ENCODE data around the gene CFAP210.
"Not testable (repeated sequence)": the region's sequence is repeated elsewhere in the genome, so short reads cannot be mapped to it uniquely, and the experiment has no call there.

The CFAP210 gene

GRCh38 chr2:169702996-169703395 is 8.8 kb upstream of the CFAP210 start:
- Histone ChIP-seq H4K20me1 (ENCODE audit: insufficient read depth, low read length) (no peaks in the 10 kb centered on the region), H3K4me2 (ENCODE audit: low read length) (no peak overlapping the region), H3K9me3 (ENCODE audit: insufficient read depth, low read length) (no peaks in the 10 kb centered on the region), H3K9ac (ENCODE audit: low read length) (no peak overlapping the region), H3K36me3 (replicated peaks; ENCODE audit: low read depth, low read length) (peaks cover 3% of the 10 kb centered on the region), H3K4me3 (ENCODE audit: low read length) (no peak overlapping the region), H2AFZ (ENCODE audit: low read depth, low read length) (no peak overlapping the region), H3K27me3 (ENCODE audit: low read depth, low read length) (no peaks in the 10 kb centered on the region), H3K79me2 (ENCODE audit: low read length) (no peaks in the 10 kb centered on the region), H3K4me1 (ENCODE audit: low read length) (no peaks in the 10 kb centered on the region), H3K27ac (ENCODE audit: low read length) (no peak overlapping the region)
- no peak for TF ChIP-seq CTCF (IDR thresholded peaks at IDR 0.05; ENCODE audit: low read depth, low read length)
- no peak for TF ChIP-seq EZH2phosphoT487 (IDR thresholded peaks at IDR 0.05; ENCODE audit: low read depth)

GRCh38 chr2:169699173-169699572 is 5.0 kb upstream of the CFAP210 start:
- H4K20me1 ChIP-seq (ENCODE audit: insufficient read depth, low read length); H3K4me2 ChIP-seq (ENCODE audit: low read length); H3K9ac ChIP-seq (ENCODE audit: low read length); H3K4me1 ChIP-seq (ENCODE audit: low read length); H2AFZ ChIP-seq (ENCODE audit: low read depth, low read length); H3K27ac ChIP-seq (ENCODE audit: low read length); H3K79me2 ChIP-seq (ENCODE audit: low read length); H3K9me3 ChIP-seq (ENCODE audit: insufficient read depth, low read length); H3K27me3 ChIP-seq (ENCODE audit: low read depth, low read length); H3K4me3 ChIP-seq (ENCODE audit: low read length): not testable (repeated sequence)
- peaks cover 13% of the 10 kb centered on the region for H3K36me3 ChIP-seq (replicated peaks; ENCODE audit: low read depth, low read length)

- Histone ChIP-seq H3K36me3 (replicated peaks; ENCODE audit: low read depth, low read length) (peaks cover 11% of the 10 kb centered on the region), H3K27ac (ENCODE audit: low read length) (no peak overlapping the region), H2AFZ (ENCODE audit: low read depth, low read length) (no peak overlapping the region), H3K4me1 (ENCODE audit: low read length) (peaks cover 12% of the 10 kb centered on the region), H3K4me3 (ENCODE audit: low read length) (no peak overlapping the region), H3K79me2 (ENCODE audit: low read length) (0 out of 2 replicates have a peak, but pooled peaks cover 5% of the 10 kb centered on the region), H3K27me3 (ENCODE audit: low read depth, low read length) (no peaks in the 10 kb centered on the region), H4K20me1 (ENCODE audit: insufficient read depth, low read length) (no peaks in the 10 kb centered on the region), H3K9me3 (ENCODE audit: insufficient read depth, low read length) (no peaks in the 10 kb centered on the region; the same call in 1 of the 2 replicates), H3K4me2 (ENCODE audit: low read length) (no peak overlapping the region), H3K9ac (ENCODE audit: low read length) (no peak overlapping the region)
- TF ChIP-seq EZH2phosphoT487 (IDR thresholded peaks at IDR 0.05; ENCODE audit: low read depth), result no peak
Measured at GRCh38 chr2:169696381-169696780, 2.2 kb upstream of the CFAP210 start.

GRCh38 chr2:169694894-169695260 is 672 bp upstream of the CFAP210 start:
- Histone ChIP-seq H3K79me2 (ENCODE audit: low read length) (0 out of 2 replicates have a peak, but pooled peaks cover 5% of the 10 kb centered on the region), H3K4me2 (ENCODE audit: low read length) (peak overlapping the region; percentile 86), H3K27ac (ENCODE audit: low read length) (peak overlapping the region; percentile 42; the same call in 1 of the 2 replicates), H3K4me3 (ENCODE audit: low read length) (peak overlapping the region; percentile 91), H4K20me1 (ENCODE audit: insufficient read depth, low read length) (no peaks in the 10 kb centered on the region), H3K27me3 (ENCODE audit: low read depth, low read length) (no peaks in the 10 kb centered on the region), H2AFZ (ENCODE audit: low read depth, low read length) (peak overlapping the region; percentile 99), H3K9me3 (ENCODE audit: insufficient read depth, low read length) (peaks cover 5% of the 10 kb centered on the region), H3K36me3 (replicated peaks; ENCODE audit: low read depth, low read length) (peaks cover 11% of the 10 kb centered on the region), H3K4me1 (ENCODE audit: low read length) (peaks cover 12% of the 10 kb centered on the region), H3K9ac (ENCODE audit: low read length) (peak overlapping the region; percentile 76)
- no peak for TF ChIP-seq CTCF (IDR thresholded peaks at IDR 0.05; ENCODE audit: low read depth, low read length)
- no peak for TF ChIP-seq EZH2phosphoT487 (IDR thresholded peaks at IDR 0.05; ENCODE audit: low read depth)

GRCh38 chr2:169693360-169693759 is 845 bp downstream of the CFAP210 start:
- Histone ChIP-seq H3K9ac (ENCODE audit: low read length) (peak overlapping the region; percentile 39; the same call in 1 of the 2 replicates), H3K4me3 (ENCODE audit: low read length) (peak overlapping the region; percentile 91), H2AFZ (ENCODE audit: low read depth, low read length) (peak overlapping the region; percentile 99)

More at GRCh38 chr2:169693360-169693759, 845 bp downstream of the CFAP210 start:
- Histone ChIP-seq H3K36me3 (replicated peaks; ENCODE audit: low read depth, low read length) (peaks cover 11% of the 10 kb centered on the region), H3K27ac (ENCODE audit: low read length) (no peak overlapping the region), H3K9me3 (ENCODE audit: insufficient read depth, low read length) (peaks cover 5% of the 10 kb centered on the region), H3K79me2 (ENCODE audit: low read length) (0 out of 2 replicates have a peak, but pooled peaks cover 5% of the 10 kb centered on the region), H3K27me3 (ENCODE audit: low read depth, low read length) (no peaks in the 10 kb centered on the region), H3K4me1 (ENCODE audit: low read length) (peaks cover 12% of the 10 kb centered on the region), H3K4me2 (ENCODE audit: low read length) (peak overlapping the region; percentile 86), H4K20me1 (ENCODE audit: insufficient read depth, low read length) (no peaks in the 10 kb centered on the region)
- TF ChIP-seq CTCF (IDR thresholded peaks at IDR 0.05; ENCODE audit: low read depth, low read length) (peak; percentile 57), EZH2phosphoT487 (IDR thresholded peaks at IDR 0.05; ENCODE audit: low read depth) (no peak)
